Epithelial cell of proximal tubule (primary cell): ENCODE results near the gene C16orf90. TPM values are rescaled to one million over a fixed set of nuclear protein-coding genes. Genes with fewer than 3 reads are reported as not detected.
A peak's percentile ranks its signal among the peaks of the same experiment; 100 is the strongest.

Experiments
- DNase-seq: peaks from one replicate; pipeline ENCODE4 v3.0.0-alpha.2; 2011; ENCODE audit warnings: low read depth
- H3K4me3 ChIP-seq: 2 replicates; pipeline ENCODE4 v1.5.1; 2011; ENCODE audit warnings: low read depth, mild to moderate bottlenecking, low read length
- CTCF ChIP-seq: conservative IDR thresholded peaks from 2 replicates; pipeline ENCODE4 v1.5.1; 2012; ENCODE audit warnings: low read depth, mild to moderate bottlenecking, low read length
- total RNA-seq: library from RNA; depleted of rRNA; stranded (reverse); fragments of >200 nt; gene quantifications from 2 replicates; pipeline ENCODE4 v1.2.3, GENCODE V29; 2015

C16orf90 gene
- total RNA-seq, 1 donor from 2014 or later, result not detected

- no peak for TF ChIP-seq CTCF
- no peak overlapping the region for H3K4me3 ChIP-seq
- DNase-seq, result no peak
Observed at GRCh38 chr16:3492356-3492755, 2.9 kb downstream of the C16orf90 start.

- peak; percentile 19 for TF ChIP-seq CTCF
- DNase-seq, result no peak
- no peak overlapping the region for H3K4me3 ChIP-seq
Observed at GRCh38 chr16:3490911-3491629, 4.2 kb downstream of the C16orf90 start.

GRCh38 chr16:3488801-3489200 lies 6.5 kb downstream of the C16orf90 start:
- DNase-seq, result no peak
- no peak for TF ChIP-seq CTCF
- H3K4me3 ChIP-seq, result no peak overlapping the region

- no peak for DNase-seq
- no peak overlapping the region for H3K4me3 ChIP-seq
- TF ChIP-seq CTCF, result no peak
Observed at GRCh38 chr16:3487521-3488410, 7.5 kb downstream of the C16orf90 start.

- no peak overlapping the region for H3K4me3 ChIP-seq
- TF ChIP-seq CTCF, result no peak
- DNase-seq, result no peak
Observed at GRCh38 chr16:3486506-3487215, 8.6 kb downstream of the C16orf90 start.

- TF ChIP-seq CTCF, result no peak
- no peak for DNase-seq
- no peak overlapping the region for H3K4me3 ChIP-seq
Observed at GRCh38 chr16:3485821-3486505, 9.3 kb downstream of the C16orf90 start.
